ENCODE measurements around the gene FAM168A. TPM values are rescaled to one million over a fixed set of nuclear protein-coding genes. Genes with fewer than 3 reads are reported as not detected.

The FAM168A gene
- total and polyA plus RNA-seq, 2 of the 8 experiments (the other 6 are each of a cell fraction or from before 2014, with no cell fraction given): 17.1 to 21.6 TPM

DNA sequence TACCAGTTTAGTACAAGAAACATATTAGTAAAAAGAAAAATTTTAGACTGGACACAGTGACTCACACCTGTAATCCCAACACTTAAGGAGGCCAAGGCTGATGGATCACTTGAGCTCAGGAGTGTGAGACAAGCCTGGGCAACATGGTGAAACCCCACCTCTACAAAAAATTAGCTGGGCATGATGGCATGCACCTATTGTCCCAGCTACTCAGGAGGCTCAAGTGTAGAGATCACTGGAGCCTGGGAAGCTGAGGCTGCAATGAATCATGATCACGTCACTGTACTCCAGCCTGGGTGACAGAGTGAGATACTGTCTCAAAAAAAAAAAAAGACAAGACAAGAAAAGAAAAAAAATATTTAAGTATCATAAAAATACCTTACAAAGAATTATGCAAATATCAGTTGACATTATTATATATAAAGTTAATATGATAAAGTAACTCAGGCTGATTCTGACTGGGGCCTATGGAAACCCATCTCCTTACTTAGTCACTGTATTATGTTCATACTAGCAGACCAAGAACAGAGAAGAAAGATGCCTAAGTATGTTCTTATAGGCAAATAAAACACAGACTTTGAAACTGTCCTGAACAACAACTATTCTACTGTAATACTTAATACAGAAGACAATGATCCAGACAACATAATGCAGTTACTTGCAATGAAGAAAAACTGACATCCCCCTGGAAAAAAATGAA lies 27.3 kb downstream of the FAM168A start:
- H4K91ac ChIP-seq (replicated peaks; ENCODE audit: insufficient read length, low read length): no peak overlapping the region
- no peaks in the 10 kb centered on the region; a peak in 1 of 4 replicates for H3K9me3 ChIP-seq (ENCODE audit: insufficient read depth in 2 of 2, low read depth in 1 of 2, low read length in 1 of 2)
- no peaks in the 10 kb centered on the region; a peak in 1 of 7 replicates for H3K4me1 ChIP-seq (replicated peaks in 1 of 4; ENCODE audit: control insufficient read depth in 3 of 4, insufficient read depth in 4 of 4, low read length in 3 of 4)
- H3K27me3 ChIP-seq (replicated peaks in 1 of 4; ENCODE audit: control insufficient read depth in 3 of 4, extremely low read depth in 1 of 4, insufficient read depth in 3 of 4, low read length in 3 of 4): no peaks in the 10 kb centered on the region
- H3K14ac ChIP-seq (ENCODE audit: insufficient read length): no peak overlapping the region
- DNase-seq (ENCODE audit: low read depth in 1 of 2, low spot score in 2 of 2) (no peak), FAIRE-seq (no peak)
- ChIA-PET CTCF (ENCODE audit: partially characterized antibody) (interaction anchor here (0.7 to 1.4 kb wide), 5 partner anchors 14 to 91 kb away, joined by 3 to 8 read pairs (median 3); no protein-coding TSS in a partner anchor), POLR2A (ENCODE audit: partially characterized antibody) (no interaction called here)
- no peak overlapping the region for H2AK5ac ChIP-seq (ENCODE audit: low read depth, low read length)
- 83% methylated on average over 1 of the region's 1 CpG; no CpG with 5 or more reads in 1 of the 2 experiments for WGBS, 2 experiments (ENCODE audit: extremely low coverage in 1 of 2, insufficient coverage in 1 of 2, insufficient read length in 1 of 2, insufficient replicate concordance in 2 of 2, low coverage in 1 of 2, low lambda C conversion rate in 2 of 2, missing lambda C conversion rate in 1 of 2)
- no peak overlapping the region for H3K4ac ChIP-seq (replicated peaks; ENCODE audit: insufficient read length, low read depth, low read length)
- no peak overlapping the region for H3K9ac ChIP-seq (replicated peaks in 1 of 4; ENCODE audit: extremely low read depth in 1 of 4, low read depth in 3 of 4, low read length in 3 of 4)
- no peak overlapping the region for H3K4me3 ChIP-seq (ENCODE audit: extremely low read depth in 1 of 4, insufficient read depth in 2 of 4, low read depth in 3 of 4, low read length in 4 of 4)
- peaks cover 0 to 2% of the 10 kb centered on the region in 2 experiments for H4K20me1 ChIP-seq (replicated peaks in 1 of 2; ENCODE audit: control insufficient read depth in 1 of 2, insufficient read depth in 2 of 2, low read length in 2 of 2)
- no peaks in the 10 kb centered on the region for H3K23me2 ChIP-seq (ENCODE audit: low read depth, low read length)
- no peak overlapping the region for H2BK15ac ChIP-seq (ENCODE audit: low read length)
- H2BK120ac ChIP-seq (replicated peaks; ENCODE audit: low read depth, low read length): no peak overlapping the region
- no peak overlapping the region for H3K18ac ChIP-seq (ENCODE audit: extremely low read depth, low read length)
- H3K27ac ChIP-seq (ENCODE audit: low read depth, low read length): no peak overlapping the region
- H4K8ac ChIP-seq (ENCODE audit: extremely low read depth, insufficient read depth, low read length): no peak overlapping the region
- H2BK12ac ChIP-seq (ENCODE audit: low read depth, low read length): no peak overlapping the region
- H2BK5ac ChIP-seq (ENCODE audit: low read depth, low read length): no peak overlapping the region
- H3K36me3 ChIP-seq (ENCODE audit: control insufficient read depth in 2 of 4, insufficient read depth in 4 of 4, low read length in 3 of 4): no peaks in the 10 kb centered on the region; a peak in 1 of 8 replicates
- no peak overlapping the region for H3K56ac ChIP-seq (replicated peaks; ENCODE audit: insufficient read length, low read depth, low read length)
- peaks cover 5% of the 10 kb centered on the region; the same call in 1 of the 2 replicates for H3K79me1 ChIP-seq (ENCODE audit: low read depth, low read length)
- no peak overlapping the region for H3K23ac ChIP-seq (ENCODE audit: insufficient read length)
- no peak overlapping the region for H2BK20ac ChIP-seq (ENCODE audit: low read length)
- H3K4me2 ChIP-seq (ENCODE audit: insufficient read depth in 1 of 2, low read depth in 2 of 2, low read length in 2 of 2): no peak overlapping the region
- no peak overlapping the region for H2AFZ ChIP-seq (ENCODE audit: low read length)
- TF ChIP-seq SAP30 (IDR thresholded peaks at IDR 0.05; ENCODE audit: insufficient read depth, insufficient replicate concordance, low read length) (no peak), NRF1 (IDR thresholded peaks at IDR 0.05; ENCODE audit: low read depth, low read length) (no peak), KDM4A (IDR thresholded peaks at IDR 0.05; ENCODE audit: low read depth, low read length, severe bottlenecking) (no peak), HDAC2 (IDR thresholded peaks at IDR 0.05; ENCODE audit: borderline replicate concordance in 1 of 2, low read depth in 2 of 2, low read length in 2 of 2) (no peak), CREB1 (IDR thresholded peaks at IDR 0.05) (no peak), RFX5 (IDR thresholded peaks at IDR 0.05; ENCODE audit: borderline replicate concordance, low read depth, low read length) (no peak), MAFK (IDR thresholded peaks at IDR 0.05; ENCODE audit: low read depth, low read length) (no peak), SP1 (IDR thresholded peaks at IDR 0.05; ENCODE audit: low read depth, low read length) (no peak), SUZ12 (IDR thresholded peaks at IDR 0.05; ENCODE audit: low read length) (no peak), CHD1 (IDR thresholded peaks at IDR 0.05; ENCODE audit: low read depth, low read length) (no peak)
- H4K5ac ChIP-seq (ENCODE audit: insufficient read length, low read depth, low read length): no peak overlapping the region
- H3K79me2 ChIP-seq (ENCODE audit: control insufficient read depth in 1 of 2, insufficient read depth in 2 of 2, low read length in 2 of 2): peaks cover 4 to 14% of the 10 kb centered on the region in 2 experiments; a peak in 3 of 4 replicates

All from H1 (cell line).